ENCODE results near the gene S1PR2. TPM values are rescaled to one million over a fixed set of nuclear protein-coding genes. Genes with fewer than 3 reads are reported as not detected.
A peak's percentile ranks its signal among the peaks of the same experiment; 100 is the strongest.

Gene S1PR2
- total RNA-seq, 2 experiments from 2014 or later = 14.6 to 17.2 TPM

- H3K36me3 Mint-ChIP-seq (ENCODE audit: low read depth) = peaks cover 48% of the 10 kb centered on the region
- peaks cover 21% of the 10 kb centered on the region for H3K4me1 Mint-ChIP-seq (ENCODE audit: low read depth)
- peak within 1 kb of the TSS; percentile 52 to 73 for H3K27ac ChIP-seq (ENCODE audit: low read depth in 1 of 2, low read length in 2 of 2)
- DNase-seq (peak; percentile 87 to 99 (median 94)), ATAC-seq (ENCODE audit: poor library complexity) (peak; percentile 97)
- no peaks in the 10 kb centered on the region for H3K27me3 ChIP-seq (ENCODE audit: control insufficient read depth in 1 of 2, insufficient read depth in 2 of 2, low read length in 2 of 2)
- no peaks in the 10 kb centered on the region for H3K9me3 Mint-ChIP-seq
- H3K4me3 ChIP-seq (ENCODE audit: low read length) = peak within 1 kb of the TSS; percentile 86
- H3K9me3 ChIP-seq (ENCODE audit: control insufficient read depth in 1 of 2, insufficient read depth in 1 of 2, low read length in 2 of 2) = no peaks in the 10 kb centered on the region
- peak within 1 kb of the TSS; percentile 100 for H3K4me3 Mint-ChIP-seq
- TF ChIP-seq CTCF (IDR thresholded peaks at IDR 0.05) = no peak
- peaks cover 27% of the 10 kb centered on the region for H3K4me1 ChIP-seq (ENCODE audit: insufficient read depth, low read length)
- H3K27ac Mint-ChIP-seq = peak within 1 kb of the TSS; percentile 98
- H3K27me3 Mint-ChIP-seq = no peaks in the 10 kb centered on the region
- POLR2A ChIA-PET = interaction anchor here (0.6 to 1.6 kb wide), 10 partner anchors 16 to 331 kb away, joined by 3 to 8 read pairs (median 3); partner anchors contain the start of genes ICAM1 and S1PR2
- CTCF ChIA-PET = interaction anchor here (1.3 to 1.4 kb wide), 2 partner anchors 17 to 23 kb away, joined by 3 to 6 read pairs; no protein-coding TSS in a partner anchor
- H3K36me3 ChIP-seq (ENCODE audit: insufficient read depth, low read length) = peaks cover 29% of the 10 kb centered on the region
- intact Hi-C loops (cut with DNase I, micrococcal nuclease) = loop anchor here (2.0 to 10.0 kb wide), 7 partner anchors 35 to 417 kb away; partner anchors contain the start of genes DNMT1 (in 1 of the 2), EIF3G (in 1 of the 2), PIN1 (in 1 of the 2) and PPAN (in 1 of the 2)
Observed at GRCh38 chr19:10251792-10252694, 20.9 kb upstream of the S1PR2 start, which contains the start of gene MRPL4. TSS of gene MRPL4 (plus strand) at chr19:10252214. CDS start at chr19:10252254, 40 bp downstream.

- DNase-seq (no peak), ATAC-seq (ENCODE audit: poor library complexity) (no peak)
- Mint-ChIP-seq H3K4me1 (ENCODE audit: low read depth) (peaks cover 6% of the 10 kb centered on the region), H3K27ac (no peak overlapping the region), H3K4me3 (no peak overlapping the region), H3K9me3 (no peaks in the 10 kb centered on the region), H3K27me3 (no peaks in the 10 kb centered on the region), H3K36me3 (ENCODE audit: low read depth) (no peaks in the 10 kb centered on the region)
- POLR2A ChIA-PET = no interaction called here
- Histone ChIP-seq H3K27me3 (ENCODE audit: control insufficient read depth in 1 of 2, insufficient read depth in 2 of 2, low read length in 2 of 2) (no peaks in the 10 kb centered on the region), H3K4me1 (ENCODE audit: insufficient read depth, low read length) (peaks cover 15% of the 10 kb centered on the region), H3K4me3 (ENCODE audit: low read length) (no peak overlapping the region), H3K27ac (ENCODE audit: low read depth in 1 of 2, low read length in 2 of 2) (no peak overlapping the region), H3K9me3 (ENCODE audit: control insufficient read depth in 1 of 2, insufficient read depth in 1 of 2, low read length in 2 of 2) (no peaks in the 10 kb centered on the region), H3K36me3 (ENCODE audit: insufficient read depth, low read length) (no peaks in the 10 kb centered on the region)
- no peak for TF ChIP-seq CTCF (IDR thresholded peaks at IDR 0.05)
- CTCF ChIA-PET = interaction anchor here (1.4 kb wide), 1 partner anchor 20 kb away, joined by 3 read pairs; no protein-coding TSS in a partner anchor
- intact Hi-C loops (cut with DNase I, micrococcal nuclease) = no loop called here
Observed at GRCh38 chr19:10246511-10246910, 15.4 kb upstream of the S1PR2 start.

GRCh38 chr19:10245189-10245939, 14.2 kb upstream of the S1PR2 start:
- Histone ChIP-seq H3K4me1 (ENCODE audit: insufficient read depth, low read length) (peaks cover 5% of the 10 kb centered on the region), H3K9me3 (ENCODE audit: control insufficient read depth in 1 of 2, insufficient read depth in 1 of 2, low read length in 2 of 2) (no peaks in the 10 kb centered on the region), H3K4me3 (ENCODE audit: low read length) (no peak overlapping the region), H3K27me3 (ENCODE audit: control insufficient read depth in 1 of 2, insufficient read depth in 2 of 2, low read length in 2 of 2) (no peaks in the 10 kb centered on the region), H3K36me3 (ENCODE audit: insufficient read depth, low read length) (no peaks in the 10 kb centered on the region), H3K27ac (ENCODE audit: low read depth in 1 of 2, low read length in 2 of 2) (no peak overlapping the region)
- ChIA-PET CTCF (interaction anchor here (1.4 kb wide), 1 partner anchor 19 kb away, joined by 3 read pairs; no protein-coding TSS in a partner anchor), POLR2A (no interaction called here)
- intact Hi-C loops (cut with DNase I, micrococcal nuclease) = no loop called here
- no peak for ATAC-seq (ENCODE audit: poor library complexity)
- no peak for DNase-seq
- H3K27me3 Mint-ChIP-seq = no peaks in the 10 kb centered on the region
- H3K36me3 Mint-ChIP-seq (ENCODE audit: low read depth) = no peaks in the 10 kb centered on the region
- no peak for TF ChIP-seq CTCF (IDR thresholded peaks at IDR 0.05)
- H3K4me1 Mint-ChIP-seq (ENCODE audit: low read depth) = peaks cover 5% of the 10 kb centered on the region
- H3K27ac Mint-ChIP-seq = no peak overlapping the region
- H3K9me3 Mint-ChIP-seq = no peaks in the 10 kb centered on the region
- no peak overlapping the region for H3K4me3 Mint-ChIP-seq

Data from CD4-positive, alpha-beta T cell (primary cell).